K562 (cell line): ENCODE measurements around the gene KLHL6. TPM values are rescaled to one million over a fixed set of nuclear protein-coding genes. Genes with fewer than 3 reads are reported as not detected.

Experiments used
- ATAC-seq: fragments of 200-7000 bp; cut with Tn5 transposase; 3 replicates; pipeline ENCODE4 v1.9.1; 2020; ENCODE audit warnings: moderate library complexity
- BruUV-seq: library from RNA; stranded (reverse); fragments of 400-500 nt; replicated peaks from 2 replicates; lab custom pipeline; 2021; lab: Mats Ljungman, UMichigan
- CTCF ChIA-PET: fragments of 300-600 bp; formaldehyde crosslinking; extraction: SDS; loops from one replicate; lab custom pipeline; 2021; ENCODE audit warnings: low intra/inter-chr PET ratio; lab: Yijun Ruan, JAX
- POLR2A ChIA-PET: fragments of 300-600, 350-650 bp; sonication (Branson Sonifier 250); formaldehyde crosslinking; extraction: SDS; loops from one replicate; lab custom pipeline; 2021; ENCODE audit warnings: antibody characterized with exemption, inconsistent platforms; lab: Yijun Ruan, JAX
- DNase-seq, 4 experiments: peaks; one replicate each; pipeline versions ENCODE4 v3.0.0 to v3.0.0-alpha.2; 2011 to 2018; ENCODE audit warnings: low spot score in 3 of 4, mixed read lengths in 3 of 4; ENCODE audit errors: extremely low read depth in 1 of 4
- FAIRE-seq: peaks from 2 replicates; lab custom pipeline; 2011; peaks lifted over from hg19 to GRCh38; lab: Jason Lieb, UNC
- H2AFZ ChIP-seq: 2 replicates; pipeline ENCODE4 v1.6.0; 2011; ENCODE audit warnings: low read depth, low read length, control low read depth, inconsistent platforms
- H3K27ac ChIP-seq: fragments of 200-600 bp; 3 replicates; pipeline ENCODE4 v1.8.0; 2011; ENCODE audit warnings: low read depth, mild to moderate bottlenecking, control low read depth, inconsistent platforms, low read length, moderate library complexity, mixed read lengths; ENCODE audit errors: extremely low read depth
- H3K27me3 ChIP-seq, 2 experiments: fragments of 300-600 bp in 1 of 2; 2 replicates in 1 of 2; 3 replicates in 1 of 2; pipeline versions ENCODE4 v1.6.0 to v1.8.0; 2011; ENCODE audit warnings: inconsistent platforms in 2 of 2, low read length in 2 of 2, mild to moderate bottlenecking in 1 of 2, mixed read lengths in 1 of 2, moderate library complexity in 1 of 2; ENCODE audit not compliant: control insufficient read depth in 2 of 2, insufficient read depth in 2 of 2
- H3K36me3 ChIP-seq: fragments of 300-600 bp; 3 replicates; pipeline ENCODE4 v1.8.0; 2011; ENCODE audit warnings: mild to moderate bottlenecking, low read length, inconsistent platforms; ENCODE audit not compliant: control insufficient read depth, insufficient read depth
- H3K4me1 ChIP-seq, 2 experiments: fragments of 200-600 bp in 1 of 2; replicated peaks in 1 of 2; 2 replicates in 1 of 2; 3 replicates in 1 of 2; pipeline versions ENCODE4 v1.5.1 to v1.8.0; 2011; ENCODE audit warnings: inconsistent platforms in 2 of 2, low read length in 2 of 2, mild to moderate bottlenecking in 1 of 2, mixed read lengths in 1 of 2, moderate library complexity in 1 of 2; ENCODE audit not compliant: control insufficient read depth in 2 of 2, insufficient read depth in 2 of 2
- H3K4me2 ChIP-seq: 2 replicates; pipeline ENCODE4 v1.6.1; 2011; ENCODE audit warnings: low read length, control low read depth, inconsistent platforms, mixed read lengths; ENCODE audit not compliant: insufficient read depth
- H3K4me3 ChIP-seq: fragments of 200-600 bp; sonication (generic), shearing (Covaris generic); 2 replicates; pipeline ENCODE4 v1.5.1; 2016; ENCODE audit warnings: control low read depth, inconsistent platforms
- H3K79me2 ChIP-seq: fragments of 200-600 bp; 3 replicates; pipeline ENCODE4 v1.8.0; 2011; ENCODE audit warnings: low read length, inconsistent platforms; ENCODE audit not compliant: control insufficient read depth, insufficient read depth
- H3K9ac ChIP-seq, 2 experiments: 2 replicates each; pipeline versions ENCODE4 v1.6.0 to v1.6.1; 2011; ENCODE audit warnings: low read depth in 2 of 2, low read length in 2 of 2, control low read depth in 1 of 2, inconsistent platforms in 1 of 2, mild to moderate bottlenecking in 1 of 2, mixed read lengths in 1 of 2; ENCODE audit not compliant: insufficient read depth in 1 of 2
- H3K9me1 ChIP-seq: one replicate; pipeline ENCODE4 v1.6.0; 2011; ENCODE audit warnings: inconsistent platforms, mild to moderate bottlenecking, low read length, moderate library complexity; ENCODE audit not compliant: control insufficient read depth, insufficient read depth
- H3K9me3 ChIP-seq: replicated peaks from 2 replicates; pipeline ENCODE4 v1.5.1; 2011; ENCODE audit warnings: low read depth, low read length, inconsistent platforms; ENCODE audit not compliant: control insufficient read depth, insufficient read depth
- H4K20me1 ChIP-seq: replicated peaks from 2 replicates; pipeline ENCODE4 v1.6.1; 2011; ENCODE audit warnings: low read length, inconsistent platforms, mixed read lengths; ENCODE audit not compliant: control insufficient read depth, insufficient read depth
- KDM1A ChIP-seq, 2 experiments: fragments of 450-650 bp; IDR thresholded peaks; 2 replicates each; pipeline ENCODE4 v1.6.1; 2016; ENCODE audit warnings: mild to moderate bottlenecking in 2 of 2
- MXD1 ChIP-seq: fragments of 250-450 bp; sonication (Bioruptor Pico); IDR thresholded peaks from 2 replicates; pipeline ENCODE4 v1.8.0; 2021; ENCODE audit warnings: borderline replicate concordance, mild to moderate bottlenecking, moderate library complexity; ENCODE audit not compliant: poor library complexity, severe bottlenecking
- NR0B1 ChIP-seq: fragments of 450-650 bp; IDR thresholded peaks from one replicate; pipeline ENCODE4 v1.6.1; 2018; ENCODE audit warnings: mild to moderate bottlenecking, moderate library complexity; ENCODE audit not compliant: partially characterized antibody
- PHB ChIP-seq: fragments of 250-450 bp; sonication (Bioruptor Pico); IDR thresholded peaks from 2 replicates; pipeline ENCODE4 v1.5.0; 2021
- PTBP1 ChIP-seq: fragments of 200-400 bp; formaldehyde crosslinking; IDR thresholded peaks from 2 replicates; pipeline ENCODE4 v1.6.1; 2017; ENCODE audit warnings: low read depth, low read length
- RFX5 ChIP-seq: IDR thresholded peaks from 2 replicates; pipeline ENCODE4 v1.6.1; 2011; ENCODE audit warnings: low read depth, mild to moderate bottlenecking, improper control_type of control experiment, low read length
- SIX5 ChIP-seq, 2 experiments: IDR thresholded peaks; 2 replicates each; pipeline ENCODE4 v1.6.1; 2011; ENCODE audit warnings: low read length in 2 of 2, borderline replicate concordance in 1 of 2, low read depth in 1 of 2, mild to moderate bottlenecking in 1 of 2, moderate library complexity in 1 of 2; ENCODE audit not compliant: insufficient read depth in 1 of 2
- WGBS: fragments of 100-300 bp; shearing (Covaris generic); methylation state at CpG from one replicate; pipeline ENCODE4 v1.1.6; 2016; ENCODE audit warnings: low coverage, mixed read lengths; ENCODE audit not compliant: insufficient coverage; ENCODE audit errors: missing lambda C conversion rate; 5-methylcytosine and 5-hydroxymethylcytosine counted together
- in situ Hi-C: fragments of 300-500 bp; cut with MboI; formaldehyde crosslinking; loops from 4 replicates; pipeline ENCODE4 v1.15.0; 2018; ENCODE audit warnings: inconsistent platforms, mixed read lengths
- intact Hi-C: fragments of 100-400 bp; cut with micrococcal nuclease; formaldehyde crosslinking; loops from 2 replicates; pipeline ENCODE4 v1.14.2; 2022
- polyA plus RNA-seq, 8 experiments: library from polyadenylated mRNA; depleted of rRNA in 4 of 8; stranded (reverse) in 5 of 8; unstranded in 3 of 8; fragments of >200 nt; fragmentation: Nextera tagmentation in 2 of 8; fragmentation: Illumina TruSeq in 1 of 8; extraction: Ambion mirVana in 2 of 8; extraction: Trizol in 1 of 8; gene quantifications; 2 replicates each; pipeline versions ENCODE4 v1.2.1 to v1.2.3, GENCODE V29; 2011 to 2014; ENCODE audit warnings: inconsistent platforms in 1 of 8, missing spikeins in 1 of 8
- total RNA-seq, 7 experiments: library from RNA; depleted of rRNA in 6 of 7; stranded (reverse); fragments of >200 nt in 6 of 7; fragmentation: Illumina TruSeq in 2 of 7; extraction: Trizol in 2 of 7; gene quantifications; 2 replicates each; pipeline versions ENCODE4 v1.2.1 to v1.2.3, GENCODE V29; 2011 to 2021; ENCODE audit warnings: low replicate concordance in 1 of 7
- TF ChIP-seq, protein P1 (sequence below), 2 experiments: fragments of 450-650 bp; conservative IDR thresholded peaks; 2 replicates each; pipeline ENCODE4 v1.6.1; 2017; ENCODE audit warnings: mild to moderate bottlenecking in 2 of 2, moderate library complexity in 2 of 2

KLHL6 gene
- total and polyA plus RNA-seq, 9 of the 15 experiments (the other 6 are each of a cell fraction or from before 2014, with no cell fraction given): 0.18 to 2.1 (median 1.4) TPM

DNA sequence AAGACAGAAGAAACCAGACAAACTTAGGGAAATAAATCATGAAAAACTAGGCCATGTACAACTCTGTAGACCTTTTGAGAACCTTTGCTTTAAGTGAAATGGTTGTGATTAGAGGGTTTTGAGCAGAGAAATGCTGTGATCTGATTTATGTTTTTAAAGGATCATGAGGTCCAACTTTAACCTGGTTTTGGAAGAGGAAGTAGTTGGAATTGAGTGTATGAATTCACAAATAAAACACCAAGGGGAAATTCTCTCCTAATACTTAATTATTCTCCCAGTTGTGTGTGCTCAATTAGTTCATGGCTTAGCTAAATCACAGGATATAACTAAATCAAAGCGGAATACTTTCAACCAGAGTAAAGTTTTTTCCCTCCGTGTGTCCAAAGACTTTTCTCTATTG, 81.5 kb downstream of the KLHL6 start:
- in situ Hi-C loops: no loop called here
- Histone ChIP-seq H3K36me3 (no peaks in the 10 kb centered on the region), H3K4me2 (no peak overlapping the region), H3K9ac (no peak overlapping the region), H3K4me1 (peaks cover 11 to 16% of the 10 kb centered on the region in 2 experiments), H2AFZ (no peak overlapping the region), H4K20me1 (no peaks in the 10 kb centered on the region), H3K9me1 (no peaks in the 10 kb centered on the region), H3K27ac (no peak overlapping the region), H3K4me3 (no peak overlapping the region), H3K79me2 (no peaks in the 10 kb centered on the region), H3K27me3 (no peaks in the 10 kb centered on the region), H3K9me3 (no peaks in the 10 kb centered on the region)
- no TSS peak for BruUV-seq
- TF ChIP-seq PTBP1 (no peak), RFX5 (no peak), PHB (no peak), MXD1 (no peak), NR0B1 (no peak), SIX5 (IDR thresholded peaks at IDR 0.05; ENCODE audit: borderline replicate concordance in 1 of 2, insufficient read depth in 1 of 2, low read depth in 1 of 2, low read length in 2 of 2) (no peak), KDM1A (IDR thresholded peaks at IDR 0.05) (peak; percentile 59 to 69; a peak in 3 of 4 replicates)
- TF ChIP-seq, protein P1, sequence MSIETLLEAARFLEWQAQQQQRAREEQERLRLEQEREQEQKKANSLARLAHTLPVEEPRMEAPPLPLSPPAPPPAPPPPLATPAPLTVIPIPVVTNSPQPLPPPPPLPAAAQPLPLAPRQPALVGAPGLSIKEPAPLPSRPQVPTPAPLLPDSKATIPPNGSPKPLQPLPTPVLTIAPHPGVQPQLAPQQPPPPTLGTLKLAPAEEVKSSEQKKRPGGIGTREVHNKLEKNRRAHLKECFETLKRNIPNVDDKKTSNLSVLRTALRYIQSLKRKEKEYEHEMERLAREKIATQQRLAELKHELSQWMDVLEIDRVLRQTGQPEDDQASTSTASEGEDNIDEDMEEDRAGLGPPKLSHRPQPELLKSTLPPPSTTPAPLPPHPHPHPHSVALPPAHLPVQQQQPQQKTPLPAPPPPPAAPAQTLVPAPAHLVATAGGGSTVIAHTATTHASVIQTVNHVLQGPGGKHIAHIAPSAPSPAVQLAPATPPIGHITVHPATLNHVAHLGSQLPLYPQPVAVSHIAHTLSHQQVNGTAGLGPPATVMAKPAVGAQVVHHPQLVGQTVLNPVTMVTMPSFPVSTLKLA (conservative IDR thresholded peaks at IDR 0.05): no peak
- no peak for ATAC-seq
- no peak for DNase-seq
- FAIRE-seq: no peak
- CTCF ChIA-PET: no interaction called here
- WGBS: 36% methylated on average over 2 of the region's 2 CpGs
- POLR2A ChIA-PET: interaction anchor here (1.5 to 1.7 kb wide), 2 partner anchors 12 to 14 kb away, joined by 3 to 4 read pairs; no protein-coding TSS in a partner anchor
- intact Hi-C loops: no loop called here
